SW 1271 (cell line): Measurements from ENCODE around the gene RPP30.
A peak's percentile ranks its signal among the peaks of the same experiment; 100 is the strongest.
"Not testable (repeated sequence)": the region's sequence is repeated elsewhere in the genome, so short reads cannot be mapped to it uniquely, and the experiment has no call there.

Source experiments
- DNase-seq, 2 experiments: peaks; one replicate each; lab custom pipeline; 2025; lab: John Stamatoyannopoulos, UW

The RPP30 gene

GRCh38 chr10:90917238-90917967, 45.6 kb downstream of the RPP30 start:
- no peak for DNase-seq

- no peak for DNase-seq
Measured at GRCh38 chr10:90917968-90918318, 46.2 kb downstream of the RPP30 start.

GRCh38 chr10:90919683-90920574, 48.2 kb downstream of the RPP30 start:
- peak in 1 of 2 experiments; percentile 24 for DNase-seq

- DNase-seq, result peak; percentile 86 to 96
Measured at GRCh38 chr10:90920986-90921666, 49.4 kb downstream of the RPP30 start, which contains the start of gene ANKRD1. ANKRD1 (minus strand) TSS chr10:90921087; CDS start chr10:90921027, 60 bp downstream.

GRCh38 chr10:90921906-90922305, 50.1 kb downstream of the RPP30 start:
- DNase-seq, result no peak

GRCh38 chr10:90923111-90923731, 51.4 kb downstream of the RPP30 start:
- no peak for DNase-seq

- no peak for DNase-seq
Measured at GRCh38 chr10:90924552-90924951, 52.8 kb downstream of the RPP30 start.

- no peak for DNase-seq
Measured at GRCh38 chr10:90925079-90926029, 53.6 kb downstream of the RPP30 start.

GRCh38 chr10:90927293-90927692, 55.5 kb downstream of the RPP30 start:
- no peak for DNase-seq

GRCh38 chr10:90929179-90929578, 57.4 kb downstream of the RPP30 start:
- no peak for DNase-seq

- peak in 1 of 2 experiments; percentile 56 for DNase-seq
Measured at GRCh38 chr10:90930070-90930837, 58.5 kb downstream of the RPP30 start.

GRCh38 chr10:90930971-90931871, 59.4 kb downstream of the RPP30 start:
- peak; percentile 78 to 88 for DNase-seq

- DNase-seq, result no peak
Measured at GRCh38 chr10:90935581-90936275, 64.0 kb downstream of the RPP30 start.

GRCh38 chr10:90936276-90936659, 64.5 kb downstream of the RPP30 start:
- no peak for DNase-seq

GRCh38 chr10:90937645-90938258, 66.0 kb downstream of the RPP30 start:
- DNase-seq, result no peak

- DNase-seq, result no peak
Measured at GRCh38 chr10:90939116-90939515, 67.3 kb downstream of the RPP30 start.

GRCh38 chr10:90939648-90940047, 67.9 kb downstream of the RPP30 start:
- DNase-seq, result no peak

GRCh38 chr10:90942980-90943379, 71.2 kb downstream of the RPP30 start:
- DNase-seq, result not testable (repeated sequence)
